SU-DHL-6 (cell line): ENCODE measurements around the gene SLC25A48.

Experiments
- H2AFZ ChIP-seq: fragments of 200-600 bp; sonication (generic); 2 replicates; pipeline ENCODE4 v1.6.1; 2014; ENCODE audit warnings: low read depth, mild to moderate bottlenecking, moderate library complexity, mixed read lengths, antibody characterized with exemption, low read length; ENCODE audit not compliant: severe bottlenecking
- H3F3A ChIP-seq: fragments of 200-600 bp; shearing (Covaris generic); 2 replicates; pipeline ENCODE4 v1.6.0; 2016; ENCODE audit warnings: antibody characterized with exemption, mild to moderate bottlenecking; ENCODE audit not compliant: insufficient read depth
- H3K27ac ChIP-seq: fragments of 200-600 bp; sonication (generic); 2 replicates; pipeline ENCODE4 v1.5.1; 2016; ENCODE audit warnings: low read depth, mild to moderate bottlenecking, low read length, moderate library complexity, mixed read lengths
- H3K27me3 ChIP-seq: fragments of 200-600 bp; sonication (generic), shearing (Covaris generic); 2 replicates; pipeline ENCODE4 v1.6.0; 2014; ENCODE audit warnings: mild to moderate bottlenecking, low read length
- H3K36me3 ChIP-seq: fragments of 200-600 bp; sonication (generic); 2 replicates; pipeline ENCODE4 v1.6.1; 2014; ENCODE audit warnings: mild to moderate bottlenecking, low read length, mixed read lengths
- H3K4me2 ChIP-seq: fragments of 300-600, 200-600 bp; shearing (Covaris generic), sonication (generic); 2 replicates; pipeline ENCODE4 v1.6.0; 2014; ENCODE audit warnings: low read length, low read depth, mild to moderate bottlenecking; ENCODE audit not compliant: poor library complexity, severe bottlenecking
- H3K4me3 ChIP-seq: fragments of 200-600 bp; sonication (generic); 2 replicates; pipeline ENCODE4 v1.5.1; 2014; ENCODE audit warnings: antibody characterized with exemption, low read length, mild to moderate bottlenecking, mixed read lengths; ENCODE audit not compliant: insufficient read depth, poor library complexity, severe bottlenecking
- H3K79me2 ChIP-seq: fragments of 200-600 bp; sonication (generic); 2 replicates; pipeline ENCODE4 v1.6.1; 2014; ENCODE audit warnings: mild to moderate bottlenecking, low read length, moderate library complexity; ENCODE audit not compliant: insufficient read depth
- H3K9ac ChIP-seq: fragments of 200-600 bp; sonication (generic); 2 replicates; pipeline ENCODE4 v1.7.0; 2014; ENCODE audit warnings: mild to moderate bottlenecking, low read length
- H3K9me2 ChIP-seq: fragments of 200-600 bp; sonication (generic); replicated peaks from 2 replicates; pipeline ENCODE4 v1.6.1; 2014; ENCODE audit warnings: low read length; ENCODE audit not compliant: insufficient read depth
- H3K9me3 ChIP-seq: fragments of 200-600 bp; sonication (generic); 2 replicates; pipeline ENCODE4 v1.6.1; 2014; ENCODE audit warnings: low read length, mixed read lengths; ENCODE audit not compliant: insufficient read depth
- H4K20me1 ChIP-seq: fragments of 200-600 bp; sonication (generic); 2 replicates; pipeline ENCODE4 v1.6.1; 2014; ENCODE audit warnings: low read depth, mild to moderate bottlenecking, antibody characterized with exemption, low read length, moderate library complexity, mixed read lengths
- CTCF ChIP-seq: fragments of 200-600 bp; sonication (generic); IDR thresholded peaks from one replicate; pipeline ENCODE4 v1.5.1; 2017; ENCODE audit warnings: antibody characterized with exemption, mild to moderate bottlenecking, low read length, moderate library complexity; ENCODE audit not compliant: insufficient read depth, poor library complexity, severe bottlenecking
- EZH2phosphoT487 ChIP-seq: fragments of 200-600 bp; sonication (generic), shearing (Covaris generic); conservative IDR thresholded peaks from 2 replicates; pipeline ENCODE4 v1.6.1; 2018; ENCODE audit warnings: mild to moderate bottlenecking, antibody characterized with exemption, low read length, moderate library complexity, mixed read lengths

The SLC25A48 gene

GRCh38 chr5:135821061-135821801, 13.2 kb upstream of the SLC25A48 start:
- Histone ChIP-seq H3K9me3 (no peaks in the 10 kb centered on the region), H3K4me2 (no peak overlapping the region), H3K27me3 (no peaks in the 10 kb centered on the region), H3K27ac (no peak overlapping the region), H3K79me2 (no peaks in the 10 kb centered on the region), H3K36me3 (no peaks in the 10 kb centered on the region), H4K20me1 (no peaks in the 10 kb centered on the region), H3K9me2 (no peaks in the 10 kb centered on the region), H3K9ac (no peak overlapping the region), H2AFZ (no peak overlapping the region), H3F3A (no peaks in the 10 kb centered on the region), H3K4me3 (no peak overlapping the region)
- TF ChIP-seq EZH2phosphoT487 = no peak
- no peak for TF ChIP-seq CTCF

GRCh38 chr5:135821802-135822201, 12.7 kb upstream of the SLC25A48 start:
- Histone ChIP-seq H3F3A (no peaks in the 10 kb centered on the region), H3K79me2 (no peaks in the 10 kb centered on the region), H3K4me2 (no peak overlapping the region), H3K36me3 (no peaks in the 10 kb centered on the region), H2AFZ (no peak overlapping the region), H4K20me1 (no peaks in the 10 kb centered on the region), H3K27me3 (no peaks in the 10 kb centered on the region), H3K27ac (no peak overlapping the region), H3K9me3 (no peaks in the 10 kb centered on the region), H3K4me3 (no peak overlapping the region), H3K9ac (no peak overlapping the region), H3K9me2 (no peaks in the 10 kb centered on the region)
- TF ChIP-seq EZH2phosphoT487 (no peak), CTCF (no peak)

- no peaks in the 10 kb centered on the region for H4K20me1 ChIP-seq
- H3K79me2 ChIP-seq = no peaks in the 10 kb centered on the region
- TF ChIP-seq EZH2phosphoT487 = no peak
- TF ChIP-seq CTCF = no peak
- H3K9me2 ChIP-seq = no peaks in the 10 kb centered on the region
- H2AFZ ChIP-seq = no peak overlapping the region
- H3K4me3 ChIP-seq = no peak overlapping the region
- H3F3A ChIP-seq = no peaks in the 10 kb centered on the region
- H3K27ac ChIP-seq = no peak overlapping the region
- H3K4me2 ChIP-seq = no peak overlapping the region
- H3K9ac ChIP-seq = no peak overlapping the region
- H3K9me3 ChIP-seq = no peaks in the 10 kb centered on the region
- H3K27me3 ChIP-seq = no peaks in the 10 kb centered on the region
- H3K36me3 ChIP-seq = no peaks in the 10 kb centered on the region
Measured at GRCh38 chr5:135822286-135822685, 12.2 kb upstream of the SLC25A48 start.
